Heart left ventricle (tissue), 13 donors: ENCODE measurements around the gene IL11RA.

Experiments used
- POLR2A ChIP-seq, 2 donors: fragments of 450-650 bp; IDR thresholded peaks; one replicate each; pipeline ENCODE4 v1.6.1; 2017; ENCODE audit warnings: antibody characterized with exemption in 2 of 2, mild to moderate bottlenecking in 2 of 2, moderate library complexity in 2 of 2
- TF ChIP-seq, protein P1 (sequence below), 12 donors: fragments of 200-600 bp; sonication (generic) in 4 of 12; IDR thresholded peaks; one replicate each; pipeline versions ENCODE4 v1.5.0 to v1.8.0; 2018 to 2022; ENCODE audit warnings: antibody characterized with exemption in 12 of 12, mild to moderate bottlenecking in 5 of 12
- donor health status: ischemic (EF 13 %, LVEDD 7.1; RV severe dilation, severe dysfunction).
- donor health status: DM: no; HTN: yes; CAD: no.
- donor health status: DM: no; HTN: no; CAD: no.
- donor health status: ischemic (EF 25% LVEDD 6.9; RV normal size, moderate dysfunction).
- donor health status: ischemic (EF 25% LVEDD 5.7; RV mildly dilated, moderate dysfunction).
- donor health status: ischemic (EF 35%, LVEDD 5.7; RV mildly dilated, moderate dysfunction).
- donor health status: nonischemic (EF 11% LVEDD 7.7; RV severe dilation, severe dysfunction).
- donor health status: DM: yes; HTN: yes; CAD: no.
- donor health status: PGD.
- donor health status: ischemic (EF 29% LVEDD 5.4; RV normal size, mild dysfunction).
- donor health status: nonischemic (EF 23%, LVEDD 6.1; RV moderate dilation, normal function).

DNA sequence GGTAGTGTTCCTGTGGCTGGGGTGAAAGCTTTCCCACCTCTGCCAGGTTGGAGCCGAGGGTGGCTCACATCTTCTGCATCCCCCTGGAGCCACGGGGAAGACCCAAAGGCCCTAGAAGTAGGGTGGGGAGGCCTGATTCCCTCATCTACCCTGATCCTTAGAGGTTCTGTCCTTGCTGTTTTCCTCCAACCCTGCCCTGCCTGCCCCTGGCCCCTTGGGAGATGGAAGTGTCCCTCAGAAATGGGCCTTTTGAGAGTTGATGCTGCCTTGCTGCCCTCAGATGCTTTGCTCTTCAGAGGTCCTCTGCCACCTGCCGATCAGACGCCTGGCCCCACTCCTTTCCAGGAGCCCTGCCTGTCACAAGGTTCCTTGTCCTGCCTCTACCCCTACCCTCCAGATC lies 32.8 kb downstream of the IL11RA start:
- no peak for TF ChIP-seq POLR2A (IDR thresholded peaks at IDR 0.05)
- TF ChIP-seq, protein P1, sequence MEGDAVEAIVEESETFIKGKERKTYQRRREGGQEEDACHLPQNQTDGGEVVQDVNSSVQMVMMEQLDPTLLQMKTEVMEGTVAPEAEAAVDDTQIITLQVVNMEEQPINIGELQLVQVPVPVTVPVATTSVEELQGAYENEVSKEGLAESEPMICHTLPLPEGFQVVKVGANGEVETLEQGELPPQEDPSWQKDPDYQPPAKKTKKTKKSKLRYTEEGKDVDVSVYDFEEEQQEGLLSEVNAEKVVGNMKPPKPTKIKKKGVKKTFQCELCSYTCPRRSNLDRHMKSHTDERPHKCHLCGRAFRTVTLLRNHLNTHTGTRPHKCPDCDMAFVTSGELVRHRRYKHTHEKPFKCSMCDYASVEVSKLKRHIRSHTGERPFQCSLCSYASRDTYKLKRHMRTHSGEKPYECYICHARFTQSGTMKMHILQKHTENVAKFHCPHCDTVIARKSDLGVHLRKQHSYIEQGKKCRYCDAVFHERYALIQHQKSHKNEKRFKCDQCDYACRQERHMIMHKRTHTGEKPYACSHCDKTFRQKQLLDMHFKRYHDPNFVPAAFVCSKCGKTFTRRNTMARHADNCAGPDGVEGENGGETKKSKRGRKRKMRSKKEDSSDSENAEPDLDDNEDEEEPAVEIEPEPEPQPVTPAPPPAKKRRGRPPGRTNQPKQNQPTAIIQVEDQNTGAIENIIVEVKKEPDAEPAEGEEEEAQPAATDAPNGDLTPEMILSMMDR (IDR thresholded peaks at IDR 0.05), result no peak
